ENCODE results near the gene PARD3B.

Gene PARD3B

GRCh38 chr2:205494537-205495235, 949.4 kb downstream of the PARD3B start:
- DNase-seq (ENCODE audit: low spot score): no peak
- TF ChIP-seq, protein P1, sequence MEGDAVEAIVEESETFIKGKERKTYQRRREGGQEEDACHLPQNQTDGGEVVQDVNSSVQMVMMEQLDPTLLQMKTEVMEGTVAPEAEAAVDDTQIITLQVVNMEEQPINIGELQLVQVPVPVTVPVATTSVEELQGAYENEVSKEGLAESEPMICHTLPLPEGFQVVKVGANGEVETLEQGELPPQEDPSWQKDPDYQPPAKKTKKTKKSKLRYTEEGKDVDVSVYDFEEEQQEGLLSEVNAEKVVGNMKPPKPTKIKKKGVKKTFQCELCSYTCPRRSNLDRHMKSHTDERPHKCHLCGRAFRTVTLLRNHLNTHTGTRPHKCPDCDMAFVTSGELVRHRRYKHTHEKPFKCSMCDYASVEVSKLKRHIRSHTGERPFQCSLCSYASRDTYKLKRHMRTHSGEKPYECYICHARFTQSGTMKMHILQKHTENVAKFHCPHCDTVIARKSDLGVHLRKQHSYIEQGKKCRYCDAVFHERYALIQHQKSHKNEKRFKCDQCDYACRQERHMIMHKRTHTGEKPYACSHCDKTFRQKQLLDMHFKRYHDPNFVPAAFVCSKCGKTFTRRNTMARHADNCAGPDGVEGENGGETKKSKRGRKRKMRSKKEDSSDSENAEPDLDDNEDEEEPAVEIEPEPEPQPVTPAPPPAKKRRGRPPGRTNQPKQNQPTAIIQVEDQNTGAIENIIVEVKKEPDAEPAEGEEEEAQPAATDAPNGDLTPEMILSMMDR (IDR thresholded peaks at IDR 0.05; ENCODE audit: extremely low read depth, missing control alignments): no peak

DNA sequence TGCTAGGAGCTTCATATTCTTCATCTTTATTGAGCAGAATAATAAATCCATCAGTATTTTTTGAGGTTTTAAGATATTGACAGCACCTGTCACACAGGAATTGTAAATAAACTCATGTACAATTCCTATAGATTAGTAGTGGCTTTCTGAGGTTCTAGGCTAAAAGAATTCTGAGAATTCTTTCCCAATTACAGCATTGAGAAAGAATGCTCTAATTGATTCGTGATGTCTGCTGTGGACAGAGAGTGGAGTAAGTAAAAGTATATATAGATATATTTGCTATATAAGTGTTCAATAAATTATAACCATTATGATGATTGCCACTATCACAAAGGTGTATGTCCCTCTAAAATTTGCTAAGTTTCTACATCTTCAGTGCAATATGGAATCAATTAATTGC, 950.5 kb downstream of the PARD3B start:
- DNase-seq (ENCODE audit: low spot score): no peak
- TF ChIP-seq, protein P1 (IDR thresholded peaks at IDR 0.05; ENCODE audit: extremely low read depth, missing control alignments): no peak

- TF ChIP-seq, protein P1 (IDR thresholded peaks at IDR 0.05; ENCODE audit: extremely low read depth, missing control alignments): no peak
- no peak for DNase-seq (ENCODE audit: low spot score)
Observed at GRCh38 chr2:205496370-205496769, 951.1 kb downstream of the PARD3B start.

GRCh38 chr2:205496772-205497171, 951.5 kb downstream of the PARD3B start:
- no peak for DNase-seq (ENCODE audit: low spot score)
- TF ChIP-seq, protein P1 (IDR thresholded peaks at IDR 0.05; ENCODE audit: extremely low read depth, missing control alignments): no peak

DNA sequence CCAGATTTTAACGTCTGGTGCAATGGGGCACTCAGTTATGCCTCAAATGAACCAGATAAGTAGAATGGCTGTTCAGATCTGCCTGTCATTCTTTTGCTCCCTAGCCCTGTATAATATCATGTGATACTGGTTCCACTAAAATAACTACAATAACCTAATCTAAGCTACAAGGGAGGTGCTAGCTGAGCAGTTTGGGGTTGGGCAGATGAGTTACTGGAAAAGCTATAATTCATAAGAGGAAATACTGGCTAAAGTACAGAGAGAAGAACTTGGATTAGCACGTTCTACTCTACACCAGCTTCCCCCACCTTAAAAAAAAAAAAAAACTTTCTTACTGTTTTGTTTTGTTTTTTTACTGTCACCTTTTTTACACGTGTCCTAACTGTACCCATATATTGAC, 953.7 kb downstream of the PARD3B start:
- TF ChIP-seq, protein P1 (IDR thresholded peaks at IDR 0.05; ENCODE audit: extremely low read depth, missing control alignments): no peak
- DNase-seq (ENCODE audit: low spot score): no peak

GRCh38 chr2:205500065-205500464, 954.8 kb downstream of the PARD3B start:
- TF ChIP-seq, protein P1 (IDR thresholded peaks at IDR 0.05; ENCODE audit: extremely low read depth, missing control alignments): no peak
- no peak for DNase-seq (ENCODE audit: low spot score)

DNA sequence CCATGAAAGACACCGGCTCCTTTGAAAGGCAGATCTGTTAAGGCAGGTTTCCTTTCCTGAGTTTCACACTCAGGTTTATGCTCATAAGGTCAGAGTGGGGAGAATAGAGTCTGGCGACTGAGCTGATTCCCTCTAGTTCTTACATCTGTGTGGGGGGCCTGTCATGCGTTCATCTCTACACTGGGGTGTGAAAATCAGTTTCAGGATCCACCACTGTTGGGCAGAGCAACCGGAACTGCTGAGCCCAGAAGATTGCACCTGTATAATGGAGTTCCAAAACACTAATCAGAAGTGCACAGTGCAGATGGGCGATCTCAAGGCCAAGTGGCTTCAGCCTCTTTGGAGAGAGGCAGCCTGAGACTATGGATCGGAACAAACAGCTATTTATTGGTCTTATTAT, 955.7 kb downstream of the PARD3B start:
- no peak for DNase-seq (ENCODE audit: low spot score)
- TF ChIP-seq, protein P1 (IDR thresholded peaks at IDR 0.05; ENCODE audit: extremely low read depth, missing control alignments): no peak
